Stimulated activated CD4-positive, alpha-beta T cell treated with anti-CD3 and anti-CD28 coated beads, Interleukin-2, amount 100 ng/mL, for 48 hours (primary cell): Measurements from ENCODE around the gene GALNT6.
"Not testable (repeated sequence)": the region's sequence is repeated elsewhere in the genome, so short reads cannot be mapped to it uniquely, and the experiment has no call there.

Experiments used
- DNase-seq, 2 donors: peaks; one replicate each; pipeline ENCODE4 v3.0.0-alpha.2; 2020

Gene GALNT6

GRCh38 chr12:51320695-51321320 is 70.4 kb downstream of the GALNT6 start:
- DNase-seq = no peak

GRCh38 chr12:51320311-51320694 is 70.9 kb downstream of the GALNT6 start:
- no peak for DNase-seq

GRCh38 chr12:51318846-51319599 is 72.2 kb downstream of the GALNT6 start:
- no peak for DNase-seq

- not testable (repeated sequence) for DNase-seq
Observed at GRCh38 chr12:51318057-51318806, 73.0 kb downstream of the GALNT6 start.

GRCh38 chr12:51311389-51311788 is 79.8 kb downstream of the GALNT6 start:
- DNase-seq = no peak

GRCh38 chr12:51307655-51308593 is 83.3 kb downstream of the GALNT6 start:
- no peak for DNase-seq

- no peak for DNase-seq
Observed at GRCh38 chr12:51306507-51306906, 84.7 kb downstream of the GALNT6 start.
